ENCODE results near the gene STK24. TPM values are rescaled to one million over a fixed set of nuclear protein-coding genes. Genes with fewer than 3 reads are reported as not detected.

Gene STK24
- total and polyA plus RNA-seq, 10 of the 15 experiments (the other 5 are each of a cell fraction or from before 2014, with no cell fraction given): 7.5 to 115 (median 52.9) TPM

GRCh38 chr13:98510156-98510509 lies 66.8 kb downstream of the STK24 start:
- POLR2A ChIA-PET: interaction anchor here (1.0 to 2.5 kb wide), 4 partner anchors 34 to 66 kb away, joined by 3 to 8 read pairs (median 4); no protein-coding TSS in a partner anchor

More at GRCh38 chr13:98510156-98510509, 66.8 kb downstream of the STK24 start:
- ChIA-PET CTCF (interaction anchor here (1.3 to 4.2 kb wide), 3 partner anchors 9 to 143 kb away, joined by 3 to 13 read pairs (median 3); no protein-coding TSS in a partner anchor), SMC1A (ENCODE audit: uncharacterized antibody, unreplicated experiment) (interaction anchor here (1.2 to 6.3 kb wide), 7 partner anchors 9 to 142 kb away, joined by 3 to 39 read pairs (median 22); no protein-coding TSS in a partner anchor), RAD21 (ENCODE audit: unreplicated experiment) (interaction anchor here (1.0 to 4.8 kb wide), 9 partner anchors 10 to 143 kb away, joined by 3 to 35 read pairs (median 7); no protein-coding TSS in a partner anchor)
- H3K36me3 ChIP-seq (ENCODE audit: control insufficient read depth in 2 of 2, insufficient read depth in 2 of 2, low read length in 1 of 2): peaks cover 2 to 5% of the 10 kb centered on the region in 2 experiments; a peak in 1 of 4 replicates
- H2AFZ ChIP-seq (ENCODE audit: control insufficient read depth, low read depth, low read length): no peak overlapping the region
- H3K9me3 ChIP-seq (replicated peaks; ENCODE audit: control insufficient read depth, insufficient read depth, low read length): no peaks in the 10 kb centered on the region
- BruUV-seq (replicated peaks): no TSS peak
- DNase-seq (ENCODE audit: low read depth, low spot score): no peak
- peak overlapping the region; percentile 72 for H3K27ac ChIP-seq (ENCODE audit: control insufficient read depth, insufficient read depth)
- peaks cover 87% of the 10 kb centered on the region for H3K79me2 ChIP-seq (ENCODE audit: control insufficient read depth, insufficient read depth, low read length)
- TF ChIP-seq EGR1 (IDR thresholded peaks at IDR 0.05; ENCODE audit: borderline replicate concordance in 1 of 2, low read depth in 2 of 2, low read length in 2 of 2) (no peak), IRF5 (IDR thresholded peaks at IDR 0.05; ENCODE audit: borderline replicate concordance) (no peak), MTA3 (IDR thresholded peaks at IDR 0.05; ENCODE audit: borderline replicate concordance, low read length) (no peak), PRDM15 (CRISPR knock-in tag; IDR thresholded peaks at IDR 0.05) (no peak), WRNIP1 (IDR thresholded peaks at IDR 0.05; ENCODE audit: borderline replicate concordance, low read depth, low read length) (0 out of 2 replicates have a peak, but pooled peaks have one; percentile 17), CHD4 (IDR thresholded peaks at IDR 0.05) (no peak), SIX5 (IDR thresholded peaks at IDR 0.05; ENCODE audit: low read depth, low read length, severe bottlenecking) (no peak), NR2C1 (IDR thresholded peaks at IDR 0.05) (no peak), STAT1 (conservative IDR thresholded peaks at IDR 0.05) (no peak), BMI1 (IDR thresholded peaks at IDR 0.05; ENCODE audit: borderline replicate concordance) (no peak), SPI1 (IDR thresholded peaks at IDR 0.05; ENCODE audit: borderline replicate concordance, insufficient read depth, low read depth, low read length) (peak; percentile 68; the same call in 1 of the 2 replicates)
- TF ChIP-seq, protein P1, sequence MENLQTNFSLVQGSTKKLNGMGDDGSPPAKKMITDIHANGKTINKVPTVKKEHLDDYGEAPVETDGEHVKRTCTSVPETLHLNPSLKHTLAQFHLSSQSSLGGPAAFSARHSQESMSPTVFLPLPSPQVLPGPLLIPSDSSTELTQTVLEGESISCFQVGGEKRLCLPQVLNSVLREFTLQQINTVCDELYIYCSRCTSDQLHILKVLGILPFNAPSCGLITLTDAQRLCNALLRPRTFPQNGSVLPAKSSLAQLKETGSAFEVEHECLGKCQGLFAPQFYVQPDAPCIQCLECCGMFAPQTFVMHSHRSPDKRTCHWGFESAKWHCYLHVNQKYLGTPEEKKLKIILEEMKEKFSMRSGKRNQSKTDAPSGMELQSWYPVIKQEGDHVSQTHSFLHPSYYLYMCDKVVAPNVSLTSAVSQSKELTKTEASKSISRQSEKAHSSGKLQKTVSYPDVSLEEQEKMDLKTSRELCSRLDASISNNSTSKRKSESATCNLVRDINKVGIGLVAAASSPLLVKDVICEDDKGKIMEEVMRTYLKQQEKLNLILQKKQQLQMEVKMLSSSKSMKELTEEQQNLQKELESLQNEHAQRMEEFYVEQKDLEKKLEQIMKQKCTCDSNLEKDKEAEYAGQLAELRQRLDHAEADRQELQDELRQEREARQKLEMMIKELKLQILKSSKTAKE (IDR thresholded peaks at IDR 0.05; ENCODE audit: low read depth, poor library complexity, severe bottlenecking): no peak
- FAIRE-seq: no peak
- 0 out of 3 replicates have a peak, but pooled peaks have one; percentile 2 for ATAC-seq
- H3K4me1 ChIP-seq (ENCODE audit: control insufficient read depth, insufficient read depth, low read length): peaks cover 80% of the 10 kb centered on the region
- H3K27me3 ChIP-seq (replicated peaks in 1 of 2; ENCODE audit: control insufficient read depth in 2 of 2, insufficient read depth in 2 of 2, low read length in 1 of 2): no peaks in the 10 kb centered on the region
- intact Hi-C loops (cut with micrococcal nuclease; ENCODE audit: unreplicated experiment): no loop called here
- H3K4me3 ChIP-seq: no peak overlapping the region
- WGBS (ENCODE audit: insufficient coverage, insufficient replicate concordance, low lambda C conversion rate, missing lambda C conversion rate): 72% methylated on average over 6 of the region's 7 CpGs
- H3K4me2 ChIP-seq (ENCODE audit: control insufficient read depth, insufficient read depth): peak overlapping the region; percentile 23
- H4K20me1 ChIP-seq (ENCODE audit: control insufficient read depth, insufficient read depth): 0 out of 2 replicates have a peak, but pooled peaks cover 3% of the 10 kb centered on the region
- in situ Hi-C loops (cut with MboI): no loop called here
- peak overlapping the region; percentile 57; the same call in 1 of the 2 replicates for H3K9ac ChIP-seq (ENCODE audit: control insufficient read depth, insufficient read depth, low read length)
